ENCODE data around the gene VEPH1. TPM values are rescaled to one million over a fixed set of nuclear protein-coding genes. Genes with fewer than 3 reads are reported as not detected.

Gene VEPH1
- total RNA-seq, 4 donors from 2014 or later = 0.07 TPM; not detected in 3

- no peaks in the 10 kb centered on the region for H3K36me3 ChIP-seq
- H3K4me1 ChIP-seq = no peaks in the 10 kb centered on the region
- no peak for TF ChIP-seq POLR2A (IDR thresholded peaks at IDR 0.05)
- TF ChIP-seq CTCF (IDR thresholded peaks at IDR 0.05 in 4 of 5, conservative IDR thresholded peaks at IDR 0.05 in 1 of 5) = no peak
- ATAC-seq (no peak), DNase-seq (no peak)
- intact Hi-C loops (cut with DNase I; ENCODE audit: low total_unique reads) = no loop called here
- no peak overlapping the region for H3K4me3 ChIP-seq
- in situ Hi-C loops (cut with MboI; ENCODE audit: low sequenced_read_pairs in 4 of 4) = no loop called here
- no peaks in the 10 kb centered on the region for H3K27me3 ChIP-seq
- H3K9me3 ChIP-seq = no peaks in the 10 kb centered on the region
- no peak overlapping the region for H3K27ac ChIP-seq
These were observed 119.2 kb downstream of the VEPH1 start for GRCh38 chr3:157384031-157384430.

- TF ChIP-seq POLR2A (IDR thresholded peaks at IDR 0.05) (no peak), CTCF (IDR thresholded peaks at IDR 0.05 in 4 of 5, conservative IDR thresholded peaks at IDR 0.05 in 1 of 5) (no peak)
- H3K36me3 ChIP-seq = no peaks in the 10 kb centered on the region
- H3K27ac ChIP-seq = no peak overlapping the region
- no peaks in the 10 kb centered on the region for H3K4me1 ChIP-seq
- H3K9me3 ChIP-seq = no peaks in the 10 kb centered on the region
- intact Hi-C loops (cut with DNase I; ENCODE audit: low total_unique reads) (no loop called here), in situ Hi-C loops (cut with MboI; ENCODE audit: low sequenced_read_pairs in 4 of 4) (no loop called here)
- no peak for DNase-seq
- H3K27me3 ChIP-seq = no peaks in the 10 kb centered on the region
- H3K4me3 ChIP-seq = no peak overlapping the region
- no peak for ATAC-seq
These were observed 121.6 kb downstream of the VEPH1 start for GRCh38 chr3:157381606-157382005.

- intact Hi-C loops (cut with DNase I; ENCODE audit: low total_unique reads) = no loop called here
- no peaks in the 10 kb centered on the region for H3K27me3 ChIP-seq
These were observed 123.6 kb downstream of the VEPH1 start for GRCh38 chr3:157379525-157380140.

GRCh38 chr3:157376603-157377300 is 126.5 kb downstream of the VEPH1 start:
- H3K27ac ChIP-seq = no peak overlapping the region
- H3K36me3 ChIP-seq = no peaks in the 10 kb centered on the region
- no peaks in the 10 kb centered on the region for H3K9me3 ChIP-seq
- intact Hi-C loops (cut with DNase I; ENCODE audit: low total_unique reads) = no loop called here
- H3K4me1 ChIP-seq = no peaks in the 10 kb centered on the region
- DNase-seq (no peak), ATAC-seq (no peak)
- no peak for TF ChIP-seq POLR2A (IDR thresholded peaks at IDR 0.05)
- no peak for TF ChIP-seq CTCF (IDR thresholded peaks at IDR 0.05 in 4 of 5, conservative IDR thresholded peaks at IDR 0.05 in 1 of 5)
- H3K4me3 ChIP-seq = no peak overlapping the region
- H3K27me3 ChIP-seq = no peaks in the 10 kb centered on the region
- in situ Hi-C loops (cut with MboI; ENCODE audit: low sequenced_read_pairs in 4 of 4) = no loop called here

More at GRCh38 chr3:157379525-157380140, 123.6 kb downstream of the VEPH1 start:
- Histone ChIP-seq H3K27ac (no peak overlapping the region), H3K4me1 (no peaks in the 10 kb centered on the region), H3K36me3 (no peaks in the 10 kb centered on the region), H3K4me3 (no peak overlapping the region), H3K9me3 (no peaks in the 10 kb centered on the region)
- ATAC-seq (no peak), DNase-seq (no peak)
- TF ChIP-seq POLR2A (IDR thresholded peaks at IDR 0.05) (no peak), CTCF (IDR thresholded peaks at IDR 0.05 in 4 of 5, conservative IDR thresholded peaks at IDR 0.05 in 1 of 5) (no peak)
- in situ Hi-C loops (cut with MboI; ENCODE audit: low sequenced_read_pairs in 4 of 4) = no loop called here

Data from gastrocnemius medialis (tissue), 4 donors.